GM21825 (cell line): ENCODE results near the gene GPBP1.

ENCODE experiments used
- ATAC-seq: cut with Tn5 transposase; IDR thresholded peaks from one replicate; pipeline ENCODE4 v1.9.1; 2021; ENCODE audit warnings: mild to moderate bottlenecking, moderate library complexity; ENCODE audit not compliant: unreplicated experiment

Gene GPBP1

DNA sequence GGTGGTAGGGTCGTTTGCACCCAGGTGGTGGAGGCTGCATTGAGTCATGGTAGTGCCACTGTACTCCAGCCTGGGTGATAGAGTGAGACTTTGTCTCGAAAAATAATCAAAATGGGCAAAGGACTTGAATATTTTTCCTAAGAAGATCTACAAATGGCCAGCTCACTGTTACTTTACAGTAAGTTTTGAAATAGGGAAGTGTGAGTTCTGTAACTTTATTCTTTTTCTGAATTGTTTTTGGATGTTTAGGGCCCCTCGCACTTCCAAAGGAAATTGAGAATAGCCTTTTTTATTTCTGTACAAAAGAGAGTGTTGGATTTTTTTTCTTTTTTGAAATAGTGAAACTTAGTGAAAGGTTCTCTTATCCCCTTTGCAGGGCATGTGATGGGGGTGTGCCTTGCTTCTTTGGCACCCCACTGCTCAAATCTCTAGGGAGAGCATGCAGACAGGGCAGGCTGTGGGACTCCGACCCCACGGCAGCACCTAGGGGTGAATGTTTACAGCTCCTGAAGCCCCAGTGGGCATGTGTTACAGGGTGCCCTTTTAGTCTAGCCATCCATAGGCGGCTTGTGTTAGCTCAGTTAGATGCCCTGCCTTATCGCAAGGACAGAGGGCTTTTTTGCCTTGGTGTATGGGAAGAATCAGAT lies 33.3 kb downstream of the GPBP1 start:
- no peak for ATAC-seq

DNA sequence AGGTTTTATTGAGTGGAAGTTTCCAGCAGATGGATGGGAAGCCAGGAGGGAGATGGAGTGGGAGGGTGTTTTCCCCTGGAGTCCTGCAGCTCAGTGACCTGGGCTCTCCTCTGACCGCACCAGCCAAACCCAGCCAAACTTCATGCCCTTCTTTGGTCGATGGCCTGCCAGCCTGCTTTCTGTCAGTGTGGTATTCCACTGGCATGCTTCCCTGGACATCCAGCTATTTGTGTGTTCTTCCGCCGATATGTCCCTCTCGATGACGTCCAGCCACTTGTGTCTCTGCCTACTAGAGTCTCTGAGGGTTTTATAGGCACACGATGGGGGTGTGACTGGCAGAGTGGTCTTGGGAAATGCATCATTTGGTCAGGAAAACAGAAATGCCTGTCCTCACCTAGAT lies 33.8 kb downstream of the GPBP1 start:
- ATAC-seq, result no peak

DNA sequence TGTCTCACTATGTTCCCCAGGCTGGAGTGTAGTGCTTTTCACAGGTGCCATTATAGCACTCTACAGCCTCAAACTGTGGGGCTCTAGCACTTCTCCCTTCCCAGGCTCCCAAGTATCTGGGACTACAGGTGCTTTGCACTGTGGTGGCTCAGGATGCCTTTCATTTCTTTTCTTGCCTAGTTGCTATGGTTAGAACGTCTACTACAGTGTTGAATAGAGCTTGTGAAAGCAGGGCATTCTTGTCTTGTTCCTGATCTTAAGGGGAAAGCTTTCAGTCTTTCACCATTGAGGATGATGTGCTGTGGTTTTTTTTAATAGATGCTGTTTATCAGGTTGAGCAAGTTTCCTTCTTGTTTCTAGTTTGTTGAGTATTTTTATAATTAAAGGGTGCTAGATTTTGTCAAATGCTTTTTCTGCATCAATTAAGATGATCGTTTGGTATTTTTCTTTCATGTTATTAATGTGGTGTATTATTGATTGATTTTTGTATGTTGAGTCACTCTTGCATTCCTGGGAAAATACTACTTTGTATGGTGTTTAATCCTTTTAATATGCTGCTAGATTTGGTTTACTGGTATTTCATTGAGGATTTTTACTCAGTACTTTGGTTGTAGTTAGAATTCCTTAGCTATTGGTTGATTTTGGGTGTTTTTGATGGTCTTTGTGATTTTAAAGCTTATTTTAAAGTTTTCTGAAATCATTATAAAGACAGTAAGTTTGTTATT lies 35.6 kb downstream of the GPBP1 start:
- ATAC-seq, result no peak

DNA sequence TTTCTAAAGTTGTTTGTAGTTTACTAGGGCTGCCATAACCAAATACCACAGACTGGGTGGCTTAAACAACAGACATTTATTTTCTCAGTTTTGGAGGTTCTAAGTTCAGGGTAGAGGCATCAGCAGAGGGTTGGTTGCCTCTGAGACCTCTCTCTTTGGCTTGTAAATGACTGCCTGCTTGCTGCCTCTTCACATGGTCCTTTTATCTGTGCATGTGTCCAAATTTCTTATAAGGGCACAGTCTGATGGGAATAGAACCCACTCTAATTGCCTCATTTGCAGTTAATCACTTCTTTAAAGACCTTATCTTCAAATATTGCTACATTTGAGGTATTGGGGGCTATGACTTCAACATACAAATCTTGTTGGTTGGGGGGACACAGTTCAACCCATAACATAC lies 36.8 kb downstream of the GPBP1 start:
- ATAC-seq, result no peak

DNA sequence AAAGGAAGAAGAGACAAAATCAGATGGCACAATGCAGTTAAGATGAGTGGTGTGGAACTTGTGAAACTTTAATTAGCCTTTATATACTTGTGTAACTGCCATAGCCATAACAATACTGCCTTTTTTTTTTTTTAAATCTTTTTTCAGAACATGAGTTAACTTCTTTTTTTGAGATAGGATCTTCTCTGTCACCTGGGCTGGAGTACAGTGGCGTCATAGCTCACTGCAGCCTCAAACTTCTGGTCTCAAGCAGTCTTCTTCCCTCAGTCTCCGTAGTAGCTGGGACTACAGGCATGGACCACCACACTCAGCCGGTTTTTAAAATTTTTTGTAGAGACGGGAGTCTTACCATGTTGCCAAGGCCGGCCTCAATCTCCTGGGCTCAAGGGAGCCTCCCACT lies 37.2 kb downstream of the GPBP1 start:
- ATAC-seq, result no peak

DNA sequence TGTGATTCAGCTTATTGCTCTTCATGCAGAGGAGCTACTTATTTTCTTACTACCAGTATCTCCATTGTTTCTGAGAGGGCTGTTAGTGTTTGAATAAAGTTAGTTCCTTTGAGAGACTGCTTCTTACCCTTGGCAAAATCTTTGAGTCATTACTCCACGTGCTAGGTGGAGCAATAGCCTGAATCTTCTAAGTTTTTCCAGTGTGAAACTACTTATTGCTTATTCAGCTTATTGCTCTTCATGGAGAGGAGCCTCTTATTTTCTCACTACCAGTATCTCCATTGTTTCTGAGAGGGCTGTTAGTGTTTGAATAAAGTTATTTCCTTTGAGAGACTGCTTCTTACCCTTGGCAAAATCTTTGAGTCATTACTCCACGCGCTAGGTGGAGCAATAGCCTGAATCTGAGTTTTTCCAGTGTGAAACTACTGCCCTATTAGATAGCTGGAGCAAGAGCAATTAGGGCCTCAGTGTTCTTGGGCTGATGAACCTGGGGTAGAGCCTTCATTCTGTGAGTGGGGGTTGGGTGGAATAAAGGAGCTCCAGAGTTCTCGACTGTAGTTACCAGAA lies 41.9 kb downstream of the GPBP1 start:
- ATAC-seq, result no peak

DNA sequence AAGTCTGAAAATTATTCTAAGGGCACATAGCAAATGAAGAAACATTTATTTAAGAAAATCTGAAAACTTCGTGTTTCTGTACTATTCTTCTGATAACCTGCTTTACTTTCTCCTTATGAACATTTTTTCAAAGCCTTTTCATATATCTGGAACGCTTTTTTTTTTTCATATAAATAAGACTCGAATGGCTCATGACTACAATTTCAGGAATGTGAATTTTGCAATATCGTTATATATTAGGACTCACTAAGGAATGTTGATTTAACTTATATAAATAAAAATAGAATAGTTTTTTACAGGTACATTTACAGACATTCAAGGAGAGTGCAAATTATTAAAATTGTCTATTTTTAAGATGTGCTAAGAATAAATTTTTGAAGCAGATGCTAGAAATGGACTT lies 42.9 kb downstream of the GPBP1 start:
- ATAC-seq, result no peak

DNA sequence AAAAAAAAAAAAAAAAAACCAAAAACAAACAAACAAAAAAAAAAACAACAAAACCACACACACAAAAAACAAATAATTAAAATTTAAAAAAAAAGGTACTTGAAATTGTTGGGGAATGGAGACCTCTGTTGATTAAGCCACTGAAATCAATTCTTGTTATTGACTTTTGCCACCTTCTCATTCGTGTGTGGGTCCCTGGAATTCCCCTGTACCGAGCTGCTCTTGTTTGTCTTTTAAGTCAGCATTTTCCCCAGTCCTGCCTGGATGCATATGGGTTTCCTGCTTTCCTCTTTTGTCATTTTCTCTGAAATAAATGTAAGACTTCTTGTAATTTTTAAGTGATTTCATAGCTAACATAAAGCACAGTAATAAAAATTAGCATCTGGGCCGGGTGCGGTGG lies 45.5 kb downstream of the GPBP1 start:
- no peak for ATAC-seq

DNA sequence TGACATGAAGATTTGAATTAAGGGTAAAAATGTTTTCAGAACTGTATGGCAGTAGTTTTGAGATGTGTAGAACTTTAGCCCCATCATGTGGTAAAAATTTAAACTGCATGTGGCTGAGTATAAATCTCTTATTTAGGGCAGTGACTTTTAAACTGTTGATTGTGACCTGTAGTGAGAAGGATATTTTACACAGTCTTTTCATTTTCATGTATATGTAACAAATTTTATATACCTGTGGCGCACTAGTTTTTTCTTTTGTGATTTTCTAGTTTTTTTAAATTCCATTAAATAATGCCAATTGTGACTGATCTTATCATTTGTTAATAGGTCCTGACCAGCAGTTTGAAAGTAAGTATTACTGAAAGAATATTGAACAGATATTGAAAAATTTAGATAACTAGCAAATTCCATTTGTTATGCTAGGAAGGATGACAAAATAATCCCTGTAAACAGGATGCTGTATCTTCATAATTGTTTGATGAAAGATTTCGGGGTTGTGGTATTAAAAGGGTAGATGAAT lies 47.2 kb downstream of the GPBP1 start:
- no peak for ATAC-seq

DNA sequence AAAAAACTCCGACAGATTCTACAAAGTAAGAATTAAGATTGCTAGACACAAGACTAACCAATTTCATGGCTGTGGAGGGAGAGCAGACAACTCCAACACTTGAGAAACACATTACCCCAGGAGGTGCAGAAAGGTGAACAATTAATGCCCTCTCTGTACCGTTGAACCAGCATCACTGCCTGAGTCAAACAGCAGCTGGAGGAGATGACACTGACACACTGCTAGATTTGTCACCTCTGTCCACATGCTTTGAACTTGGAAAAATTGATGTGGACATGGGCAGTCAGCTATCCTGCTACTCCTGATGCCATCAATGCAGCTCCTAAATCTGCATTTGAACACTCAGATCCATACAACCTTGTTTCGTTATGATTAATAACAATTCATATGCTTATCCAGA lies 51.7 kb downstream of the GPBP1 start:
- ATAC-seq, result no peak

DNA sequence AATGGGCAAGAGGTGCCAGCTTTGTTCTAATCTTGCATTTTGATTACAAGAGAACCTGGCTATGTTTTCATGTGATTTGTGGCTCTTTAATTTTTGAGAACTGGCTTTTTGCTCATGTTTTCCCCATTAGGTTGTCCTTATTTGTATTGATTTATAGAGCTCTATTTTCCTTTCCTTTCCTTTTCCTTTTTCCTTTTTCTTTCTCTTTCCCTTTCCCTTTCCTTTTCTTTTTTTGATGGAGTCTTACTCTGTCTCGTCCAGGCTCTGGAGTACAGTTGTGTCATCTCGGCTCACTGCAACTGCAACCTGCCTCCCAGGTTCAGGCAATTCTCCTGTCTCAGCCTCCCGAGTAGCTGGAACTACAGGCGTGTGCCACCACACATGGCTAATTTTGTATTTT lies 55.5 kb downstream of the GPBP1 start:
- ATAC-seq, result no peak

DNA sequence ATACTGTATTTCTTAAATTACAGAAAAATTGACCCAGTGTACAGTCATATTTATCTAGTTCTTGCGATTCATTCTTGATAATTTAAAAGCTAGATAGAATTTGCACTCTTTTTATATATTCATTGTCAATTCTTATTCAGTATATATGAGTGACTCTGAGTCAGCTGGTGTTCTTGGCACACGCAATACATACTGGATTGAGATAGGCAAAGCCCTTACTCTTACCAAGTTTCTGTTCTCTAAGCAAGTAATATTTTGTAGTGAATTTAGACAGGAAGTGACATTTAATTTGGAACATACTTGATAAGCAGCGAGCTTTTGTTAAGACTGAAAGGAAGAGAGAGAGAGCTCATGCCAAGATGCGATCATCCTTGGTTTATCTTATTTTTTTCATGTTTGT lies 57.7 kb downstream of the GPBP1 start:
- ATAC-seq, result no peak

DNA sequence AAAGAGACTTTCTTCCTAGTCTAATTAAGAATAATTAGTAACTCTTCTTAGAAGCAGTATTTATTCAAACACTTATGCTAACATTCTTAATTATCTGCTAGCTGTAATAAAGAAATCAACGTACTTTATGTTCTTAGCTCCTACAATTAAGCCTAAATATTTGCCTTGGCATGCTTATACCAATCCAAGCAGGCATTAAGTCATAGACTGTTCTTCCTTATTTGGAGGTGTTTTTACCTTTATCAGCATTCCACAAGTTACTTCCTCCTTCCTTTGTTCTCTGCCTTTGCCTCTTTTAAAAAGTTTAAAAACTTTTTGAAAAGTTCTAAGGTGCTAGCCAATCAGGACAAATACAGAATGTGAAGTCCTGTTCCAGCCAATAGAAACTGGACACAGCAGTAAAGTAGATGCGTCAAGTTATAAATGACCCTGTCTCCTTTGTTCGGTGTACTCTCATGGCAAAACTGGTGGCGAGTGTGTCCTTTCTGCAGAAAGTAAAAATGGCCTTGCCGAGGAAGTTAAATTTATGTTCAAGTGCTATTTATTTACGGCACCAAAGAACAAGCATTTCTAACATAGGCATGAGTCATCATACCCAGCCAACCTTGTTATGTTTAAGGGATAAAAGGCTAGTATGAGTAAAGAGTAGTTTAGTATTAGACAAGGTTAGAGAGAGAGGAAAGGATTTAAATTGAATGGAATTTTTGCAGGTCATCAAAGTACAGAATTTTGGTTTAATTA lies 58.6 kb downstream of the GPBP1 start:
- no peak for ATAC-seq

DNA sequence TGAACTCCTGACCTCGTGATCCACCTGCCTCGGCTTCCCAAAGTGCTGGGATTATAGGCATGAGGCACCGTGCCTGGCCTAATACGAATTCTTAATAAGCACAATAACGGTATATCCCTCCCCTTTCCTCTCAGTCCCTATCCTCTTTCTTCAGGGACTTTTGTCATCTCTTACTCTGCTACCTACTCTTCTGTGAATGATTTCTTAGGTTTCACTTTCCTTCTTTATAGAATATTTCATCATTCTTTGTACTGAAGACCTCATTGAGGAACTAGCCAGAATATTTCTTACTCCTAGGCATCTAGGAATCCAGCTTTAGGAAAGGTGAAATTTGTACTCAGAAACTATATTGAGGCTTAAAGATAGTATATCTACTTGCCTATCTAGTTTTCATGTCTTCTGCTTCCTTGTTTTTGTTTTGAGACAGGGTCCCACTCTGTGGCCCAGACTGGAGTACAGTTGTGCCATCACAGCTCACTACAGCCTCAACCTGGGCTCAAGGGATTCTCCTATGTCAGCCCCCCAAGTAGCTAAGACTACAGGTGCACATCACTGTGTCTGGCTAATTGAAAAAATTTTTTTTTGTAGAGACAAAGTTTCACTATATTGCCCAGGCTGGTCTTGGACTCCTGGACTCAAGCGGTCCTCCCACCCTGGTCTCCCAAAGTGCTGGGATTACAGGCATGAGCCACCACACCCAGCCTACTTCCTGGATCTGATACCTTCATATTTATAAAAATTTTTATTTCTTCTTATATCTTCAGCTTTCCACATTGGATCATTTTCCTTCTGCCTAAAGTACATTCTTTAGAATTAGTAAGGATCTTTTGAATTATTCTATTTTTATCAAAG lies 69.7 kb downstream of the GPBP1 start:
- peak; percentile 74 for ATAC-seq

DNA sequence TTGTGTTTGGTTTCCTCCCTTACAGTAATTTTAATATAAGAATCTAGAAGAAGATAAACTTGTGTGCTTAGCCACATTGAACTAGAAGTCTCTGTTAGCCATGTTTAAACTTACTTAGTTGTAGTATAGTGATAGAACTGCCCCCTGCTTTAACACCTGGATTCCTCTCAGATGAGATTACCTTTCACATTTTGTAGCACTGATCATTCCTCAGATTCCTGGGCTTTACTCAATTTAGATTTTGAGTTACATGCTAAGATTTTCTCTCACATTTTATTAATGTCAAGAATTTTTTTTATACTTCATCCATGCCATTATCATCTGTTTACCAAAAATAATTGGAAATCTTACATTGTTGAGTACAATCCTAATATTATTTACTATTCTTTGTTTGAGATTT lies 70.5 kb downstream of the GPBP1 start:
- no peak for ATAC-seq

DNA sequence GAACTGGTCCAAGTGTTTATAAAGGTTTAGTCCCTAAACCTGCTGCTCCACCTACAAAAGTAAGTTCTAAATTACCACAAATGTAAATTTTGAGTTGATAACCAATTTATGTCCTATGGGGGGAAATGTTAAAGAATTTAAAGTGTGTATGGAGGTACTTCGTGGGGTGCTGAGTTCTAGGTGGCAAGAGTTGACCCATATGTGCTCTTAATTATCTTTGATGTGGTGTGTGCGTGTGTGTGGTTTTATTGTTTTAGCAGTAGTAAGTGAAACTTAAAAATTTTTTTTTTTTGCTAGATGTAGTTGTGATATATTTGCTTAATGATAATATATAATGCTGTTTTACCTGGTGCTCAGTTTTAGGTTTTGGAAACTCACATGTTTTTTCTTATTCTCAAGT lies 72.6 kb downstream of the GPBP1 start:
- ATAC-seq, result no peak

DNA sequence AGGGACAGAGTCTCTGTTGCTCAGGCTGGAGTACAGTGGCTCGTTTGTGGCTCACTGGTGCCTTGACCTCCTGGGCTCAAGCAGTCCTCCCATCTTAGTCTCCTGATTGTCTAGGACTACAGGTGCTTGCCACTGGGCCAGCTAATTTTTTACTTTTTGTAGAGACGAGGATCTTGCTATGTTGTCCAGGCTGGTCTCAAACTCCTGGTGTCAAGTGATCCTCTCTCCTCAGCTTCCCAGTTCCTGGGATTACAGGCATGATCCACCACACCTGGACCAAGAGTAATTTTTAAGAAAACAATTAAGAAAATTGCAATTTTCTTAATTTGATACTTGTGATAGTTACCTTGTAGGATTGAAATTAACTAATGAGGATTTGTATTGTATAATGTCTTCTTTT lies 73.9 kb downstream of the GPBP1 start:
- no peak for ATAC-seq

DNA sequence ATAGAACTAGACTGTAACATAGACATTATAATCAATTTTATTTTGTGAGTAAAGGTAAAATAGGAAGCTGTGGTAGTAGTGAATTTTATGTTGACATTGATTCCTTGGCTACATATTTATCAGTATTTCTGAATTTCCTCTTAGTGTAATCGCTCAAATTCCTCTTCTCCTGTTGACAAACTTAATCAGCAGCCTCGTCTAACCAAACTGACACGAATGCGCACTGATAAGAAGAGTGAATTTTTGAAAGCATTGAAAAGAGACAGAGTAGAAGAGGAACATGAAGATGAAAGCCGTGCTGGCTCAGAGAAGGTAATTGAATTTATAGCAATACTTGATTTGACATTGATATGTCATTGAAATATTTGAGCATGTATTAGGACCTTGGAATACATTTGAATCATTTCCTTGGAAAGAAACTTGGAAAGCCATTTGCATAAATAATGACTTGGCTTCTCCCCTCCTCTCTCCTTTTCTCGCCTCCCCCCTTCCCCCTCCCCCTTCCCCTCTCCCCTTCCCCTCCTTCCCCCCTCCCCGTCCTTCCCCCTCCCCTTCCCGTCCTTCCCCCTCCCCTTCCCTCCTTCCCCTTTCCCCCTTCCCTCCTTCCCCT lies 75.5 kb downstream of the GPBP1 start:
- no peak for ATAC-seq

DNA sequence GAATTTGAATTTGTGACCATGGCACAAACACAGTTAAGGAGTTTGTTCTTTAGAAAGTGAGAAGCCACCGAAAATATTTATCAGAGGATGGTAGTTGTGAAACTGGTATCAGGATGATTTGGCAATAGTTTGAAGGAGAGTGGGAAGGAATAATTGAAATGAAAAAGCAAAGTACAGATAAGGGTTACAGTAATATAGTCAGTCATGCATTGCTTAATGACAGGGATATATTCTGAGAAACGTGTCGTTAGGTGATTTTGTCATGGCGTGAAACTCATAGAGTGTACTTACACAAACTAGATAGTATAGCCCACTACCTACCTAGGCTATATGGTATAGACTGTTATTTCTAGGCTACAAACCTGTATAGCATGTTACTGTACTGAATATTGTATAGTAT lies 84.2 kb downstream of the GPBP1 start:
- no peak for ATAC-seq

DNA sequence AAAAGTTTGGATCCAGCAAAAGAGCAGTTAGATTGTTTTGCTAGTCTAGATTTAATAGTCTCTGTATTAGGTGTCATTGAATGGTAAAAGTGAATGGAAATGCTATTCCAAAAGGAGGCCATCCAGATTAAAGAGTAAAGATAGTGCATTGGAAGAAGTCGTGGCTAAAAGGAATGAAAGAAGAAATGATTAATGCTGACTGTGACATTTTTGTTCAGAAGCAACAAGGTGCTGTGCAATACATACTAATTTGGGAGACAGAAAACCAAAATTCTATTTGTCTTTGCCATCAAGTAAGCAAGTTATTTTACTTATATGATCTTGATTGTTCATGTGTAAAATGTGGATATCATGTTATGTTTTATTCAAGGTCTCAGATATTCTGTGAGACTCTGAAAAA lies 85.1 kb downstream of the GPBP1 start:
- ATAC-seq, result no peak
